ENCODE data around the gene HCAR3.

The HCAR3 gene

DNA sequence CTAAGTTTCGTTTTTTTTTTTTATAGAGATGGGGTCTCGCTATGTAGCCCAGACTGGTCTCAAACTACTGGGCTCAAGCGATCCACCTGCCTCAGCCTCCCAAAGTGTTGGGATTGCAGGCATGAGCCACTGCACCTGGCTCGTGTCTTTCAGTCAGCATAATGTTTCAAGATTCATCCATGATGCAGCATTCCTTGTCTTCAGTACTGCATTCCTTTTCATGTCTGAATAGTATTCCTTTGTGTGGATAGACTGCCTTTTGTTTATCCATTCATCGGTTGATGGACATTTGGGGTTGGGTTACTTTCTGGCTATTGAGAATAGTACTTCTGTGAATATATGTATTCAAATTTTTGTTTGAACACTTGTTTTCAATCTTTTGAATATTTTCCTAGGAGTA is 50.9 kb downstream of the HCAR3 start:
- no peak for DNase-seq

DNA sequence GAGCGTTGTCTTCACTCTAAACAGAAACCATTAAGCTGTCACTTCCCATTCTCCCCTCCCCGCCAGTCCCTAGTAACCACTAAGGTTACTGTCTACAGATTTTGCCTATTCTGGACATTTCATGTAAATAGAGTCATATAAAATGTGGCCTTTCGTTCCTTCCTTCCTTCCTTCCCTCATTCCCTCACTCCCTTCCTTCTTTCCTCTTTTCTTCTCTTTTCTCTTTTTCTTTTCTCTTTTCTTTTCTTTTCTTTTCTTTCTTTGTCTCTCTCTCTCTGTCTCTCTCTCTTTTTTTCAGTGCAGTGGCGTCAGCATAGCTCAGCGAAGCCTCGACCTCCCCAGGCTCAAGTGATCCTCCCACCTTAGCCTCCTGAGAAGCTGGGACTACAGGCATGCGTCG is 51.3 kb downstream of the HCAR3 start:
- no peak for DNase-seq
